ENCODE results near the gene USF3. TPM values are rescaled to one million over a fixed set of nuclear protein-coding genes. Genes with fewer than 3 reads are reported as not detected.

The USF3 gene
- total and polyA plus RNA-seq, 11 donors, result 4.3 to 25.3 (median 17.2) TPM

DNA sequence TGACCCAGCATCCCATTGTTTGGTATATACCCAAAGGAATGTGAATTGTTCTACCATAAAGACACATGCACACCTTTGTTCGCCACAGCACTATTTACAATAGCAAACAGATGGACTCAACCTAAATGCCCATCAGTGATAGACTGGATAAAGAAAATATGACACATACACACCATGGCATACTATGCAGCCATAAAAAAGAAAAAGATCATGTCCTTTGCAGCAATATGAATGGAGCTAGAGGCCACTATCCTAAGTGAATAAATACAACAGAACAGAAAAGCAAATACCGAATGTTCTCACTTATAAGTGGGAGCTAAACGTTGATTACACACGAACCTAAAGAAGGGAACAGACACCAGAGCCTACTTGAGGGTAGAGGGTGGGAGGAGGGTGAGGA is 11.4 kb upstream of the USF3 start:
- Histone ChIP-seq H3K27ac (no peak overlapping the region), H3K36me3 (no peaks in the 10 kb centered on the region), H3K9me3 (no peaks in the 10 kb centered on the region), H3K4me1 (no peaks in the 10 kb centered on the region), H3K27me3 (peaks cover 0 to 8% (median 0%) of the 10 kb centered on the region in 9 donors), H3K4me3 (no peak overlapping the region)
- no peak for DNase-seq
- no peak for ATAC-seq
- WGBS, 4 donors, result 93 to 95% (median 93%) methylated on average over 4 of the region's 4 CpGs
- TF ChIP-seq, protein P1, sequence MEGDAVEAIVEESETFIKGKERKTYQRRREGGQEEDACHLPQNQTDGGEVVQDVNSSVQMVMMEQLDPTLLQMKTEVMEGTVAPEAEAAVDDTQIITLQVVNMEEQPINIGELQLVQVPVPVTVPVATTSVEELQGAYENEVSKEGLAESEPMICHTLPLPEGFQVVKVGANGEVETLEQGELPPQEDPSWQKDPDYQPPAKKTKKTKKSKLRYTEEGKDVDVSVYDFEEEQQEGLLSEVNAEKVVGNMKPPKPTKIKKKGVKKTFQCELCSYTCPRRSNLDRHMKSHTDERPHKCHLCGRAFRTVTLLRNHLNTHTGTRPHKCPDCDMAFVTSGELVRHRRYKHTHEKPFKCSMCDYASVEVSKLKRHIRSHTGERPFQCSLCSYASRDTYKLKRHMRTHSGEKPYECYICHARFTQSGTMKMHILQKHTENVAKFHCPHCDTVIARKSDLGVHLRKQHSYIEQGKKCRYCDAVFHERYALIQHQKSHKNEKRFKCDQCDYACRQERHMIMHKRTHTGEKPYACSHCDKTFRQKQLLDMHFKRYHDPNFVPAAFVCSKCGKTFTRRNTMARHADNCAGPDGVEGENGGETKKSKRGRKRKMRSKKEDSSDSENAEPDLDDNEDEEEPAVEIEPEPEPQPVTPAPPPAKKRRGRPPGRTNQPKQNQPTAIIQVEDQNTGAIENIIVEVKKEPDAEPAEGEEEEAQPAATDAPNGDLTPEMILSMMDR (IDR thresholded peaks at IDR 0.05), result no peak
- no peak for TF ChIP-seq POLR2A (IDR thresholded peaks at IDR 0.05)
- intact Hi-C loops (cut with DNase I), result no loop called here

DNA sequence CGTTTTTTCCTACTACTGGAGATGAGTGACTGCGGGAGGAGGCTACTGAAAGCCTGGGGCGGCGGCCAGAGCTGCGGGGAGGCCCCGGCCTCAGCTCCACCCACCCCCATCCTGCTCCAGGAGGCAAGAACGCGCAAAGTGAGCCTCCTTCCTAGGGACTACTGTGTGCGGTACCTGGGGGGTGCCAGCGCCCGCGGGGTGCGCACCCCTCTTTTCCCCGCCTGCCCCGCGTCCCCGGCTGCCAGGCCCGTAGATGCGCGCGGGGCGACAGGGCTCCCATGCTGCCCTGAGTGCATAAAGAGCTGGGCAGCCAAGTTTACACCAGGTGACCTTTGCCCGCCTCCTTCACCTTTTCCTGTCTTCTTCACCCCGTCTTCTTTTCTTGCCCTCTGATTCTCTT is 2.5 kb upstream of the USF3 start:
- Histone ChIP-seq H3K27ac (peak overlapping the region in 4 of 12 donors; percentile 11 to 100 (median 31)), H3K4me1 (peaks cover 2 to 35% (median 26%) of the 10 kb centered on the region in 12 donors), H3K4me3 (peak overlapping the region in 9 of 12 donors; percentile 21 to 98 (median 40)), H3K27me3 (no peaks in the 10 kb centered on the region), H3K9me3 (no peaks in the 10 kb centered on the region), H3K36me3 (no peaks in the 10 kb centered on the region)
- peak in 1 of 5 donors; percentile 29 for DNase-seq
- no peak for ATAC-seq
- intact Hi-C loops (cut with DNase I), result loop anchor here in 5 of 10 donors (5.0 to 10.0 kb wide), 5 partner anchors 38 to 184 kb away; partner anchors contain the start of genes ATP6V1A (in 2 of the 5), NAA50 (in 2 of the 5) and SPICE1 (in 2 of the 5)
- TF ChIP-seq, protein P1 (IDR thresholded peaks at IDR 0.05), result no peak
- TF ChIP-seq POLR2A (IDR thresholded peaks at IDR 0.05), result no peak
- 21 to 36% (median 28%) methylated on average over 17 to 24 of the region's 24 CpGs for WGBS, 4 donors

DNA sequence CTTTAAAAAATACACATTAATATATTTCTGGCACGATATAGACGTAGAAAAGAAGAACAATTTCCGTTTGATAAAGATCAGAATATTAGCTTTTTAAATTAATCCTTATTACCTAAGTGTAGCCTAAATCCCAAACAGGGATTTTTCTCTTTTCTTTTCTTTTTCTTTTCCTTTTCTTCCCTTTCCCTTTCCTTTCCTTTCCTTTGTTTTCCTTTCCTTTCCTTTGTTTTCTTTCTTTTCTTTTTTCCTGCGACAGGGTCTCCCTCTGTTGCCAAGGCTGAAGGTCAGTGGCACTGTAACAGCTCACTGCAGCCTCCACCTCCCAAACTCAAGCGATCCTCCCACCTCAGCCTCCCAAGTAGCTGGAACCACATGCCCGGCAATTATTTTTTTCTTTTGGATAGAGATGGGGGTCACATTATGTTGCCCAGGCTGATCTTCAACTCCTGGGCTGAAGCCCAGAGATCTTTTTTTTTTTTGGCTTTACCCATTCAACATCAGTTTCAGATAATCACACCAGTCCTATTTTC is 1.8 kb upstream of the USF3 start:
- Histone ChIP-seq H3K27me3 (no peaks in the 10 kb centered on the region), H3K4me1 (peaks cover 2 to 41% (median 26%) of the 10 kb centered on the region in 12 donors), H3K4me3 (peak overlapping the region in 6 of 12 donors; percentile 56 to 100 (median 83)), H3K27ac (peak overlapping the region in 8 of 12 donors; percentile 28 to 100 (median 98)), H3K36me3 (no peaks in the 10 kb centered on the region), H3K9me3 (no peaks in the 10 kb centered on the region)
- ATAC-seq, result no peak
- no peak for DNase-seq
- intact Hi-C loops (cut with DNase I), result loop anchor here in 5 of 10 donors (5.0 to 10.0 kb wide), 5 partner anchors 39 to 183 kb away; partner anchors contain the start of genes ATP6V1A (in 2 of the 5), NAA50 (in 2 of the 5) and SPICE1 (in 2 of the 5)
- 78 to 87% (median 82%) methylated on average over 6 of the region's 6 CpGs for WGBS, 4 donors
- TF ChIP-seq, protein P1 (IDR thresholded peaks at IDR 0.05), result no peak
- no peak for TF ChIP-seq POLR2A (IDR thresholded peaks at IDR 0.05)

DNA sequence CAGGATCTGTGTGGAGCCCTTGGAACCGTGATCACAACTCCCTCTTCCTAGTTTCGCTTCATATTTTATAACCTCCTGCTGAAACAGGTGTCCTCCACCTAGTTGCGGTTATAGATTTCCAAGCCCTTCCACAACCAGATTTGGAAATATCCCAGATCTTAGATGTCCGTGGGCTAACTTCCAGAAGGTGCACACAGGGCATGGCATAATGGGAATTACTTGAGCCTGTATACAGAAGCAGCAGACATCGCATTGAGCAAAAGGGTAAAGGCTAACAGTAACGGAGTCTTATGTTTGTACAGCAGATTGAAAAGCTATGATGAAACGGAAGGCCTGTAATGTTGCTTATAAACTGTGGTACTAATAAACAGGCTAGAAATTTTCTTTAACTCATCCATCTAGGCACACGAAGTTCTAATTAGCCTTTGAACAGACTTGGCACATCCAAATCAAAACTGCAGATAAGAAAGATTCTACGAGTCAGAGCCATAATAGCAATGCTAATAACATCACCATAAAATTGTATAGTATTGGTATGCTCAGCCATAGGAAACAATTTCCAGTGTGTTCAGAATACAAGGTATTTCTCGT is 1.2 kb upstream of the USF3 start:
- ATAC-seq (peak in 1 of 4 donors; percentile 2), DNase-seq (no peak)
- TF ChIP-seq POLR2A (IDR thresholded peaks at IDR 0.05), result no peak
- TF ChIP-seq, protein P1 (IDR thresholded peaks at IDR 0.05), result no peak
- WGBS, 4 donors, result 7 to 14% (median 9%) methylated on average over 10 of the region's 10 CpGs
- Histone ChIP-seq H3K27ac (peak overlapping the region; percentile 71 to 100 (median 98)), H3K9me3 (no peaks in the 10 kb centered on the region), H3K4me1 (peaks cover 2 to 45% (median 26%) of the 10 kb centered on the region in 12 donors), H3K36me3 (no peaks in the 10 kb centered on the region), H3K4me3 (peak overlapping the region; percentile 44 to 100 (median 87)), H3K27me3 (no peaks in the 10 kb centered on the region)
- intact Hi-C loops (cut with DNase I), result loop anchor here in 6 of 10 donors (2.0 to 10.0 kb wide), 7 partner anchors 40 to 183 kb away; partner anchors contain the start of genes ATP6V1A (in 3 of the 6), NAA50 (in 3 of the 6) and SPICE1 (in 2 of the 6)

Measured in heart left ventricle (tissue), 16 donors.